K562 (cell line): ENCODE results near the gene EYA4. TPM values are rescaled to one million over a fixed set of nuclear protein-coding genes. Genes with fewer than 3 reads are reported as not detected.

Experiments used
- ATAC-seq: fragments of 200-7000 bp; cut with Tn5 transposase; 3 replicates; pipeline ENCODE4 v1.9.1; 2020; ENCODE audit warnings: moderate library complexity
- BruUV-seq: library from RNA; stranded (reverse); fragments of 400-500 nt; replicated peaks from 2 replicates; lab custom pipeline; 2021; lab: Mats Ljungman, UMichigan
- CTCF ChIA-PET: fragments of 300-600 bp; formaldehyde crosslinking; extraction: SDS; loops from one replicate; lab custom pipeline; 2021; ENCODE audit warnings: low intra/inter-chr PET ratio; lab: Yijun Ruan, JAX
- POLR2A ChIA-PET: fragments of 300-600, 350-650 bp; sonication (Branson Sonifier 250); formaldehyde crosslinking; extraction: SDS; loops from one replicate; lab custom pipeline; 2021; ENCODE audit warnings: antibody characterized with exemption, inconsistent platforms; lab: Yijun Ruan, JAX
- DNase-seq, 4 experiments: peaks; one replicate each; pipeline versions ENCODE4 v3.0.0 to v3.0.0-alpha.2; 2011 to 2018; ENCODE audit warnings: low spot score in 3 of 4, mixed read lengths in 3 of 4; ENCODE audit errors: extremely low read depth in 1 of 4
- FAIRE-seq: peaks from 2 replicates; lab custom pipeline; 2011; peaks lifted over from hg19 to GRCh38; lab: Jason Lieb, UNC
- H2AFZ ChIP-seq: 2 replicates; pipeline ENCODE4 v1.6.0; 2011; ENCODE audit warnings: low read depth, low read length, control low read depth, inconsistent platforms
- H3K27ac ChIP-seq: fragments of 200-600 bp; 3 replicates; pipeline ENCODE4 v1.8.0; 2011; ENCODE audit warnings: low read depth, mild to moderate bottlenecking, control low read depth, inconsistent platforms, low read length, moderate library complexity, mixed read lengths; ENCODE audit errors: extremely low read depth
- H3K27me3 ChIP-seq, 2 experiments: fragments of 300-600 bp in 1 of 2; 2 replicates in 1 of 2; 3 replicates in 1 of 2; pipeline versions ENCODE4 v1.6.0 to v1.8.0; 2011; ENCODE audit warnings: inconsistent platforms in 2 of 2, low read length in 2 of 2, mild to moderate bottlenecking in 1 of 2, mixed read lengths in 1 of 2, moderate library complexity in 1 of 2; ENCODE audit not compliant: control insufficient read depth in 2 of 2, insufficient read depth in 2 of 2
- H3K36me3 ChIP-seq: fragments of 300-600 bp; 3 replicates; pipeline ENCODE4 v1.8.0; 2011; ENCODE audit warnings: mild to moderate bottlenecking, low read length, inconsistent platforms; ENCODE audit not compliant: control insufficient read depth, insufficient read depth
- H3K4me1 ChIP-seq, 2 experiments: fragments of 200-600 bp in 1 of 2; replicated peaks in 1 of 2; 2 replicates in 1 of 2; 3 replicates in 1 of 2; pipeline versions ENCODE4 v1.5.1 to v1.8.0; 2011; ENCODE audit warnings: inconsistent platforms in 2 of 2, low read length in 2 of 2, mild to moderate bottlenecking in 1 of 2, mixed read lengths in 1 of 2, moderate library complexity in 1 of 2; ENCODE audit not compliant: control insufficient read depth in 2 of 2, insufficient read depth in 2 of 2
- H3K4me2 ChIP-seq: 2 replicates; pipeline ENCODE4 v1.6.1; 2011; ENCODE audit warnings: low read length, control low read depth, inconsistent platforms, mixed read lengths; ENCODE audit not compliant: insufficient read depth
- H3K4me3 ChIP-seq: fragments of 200-600 bp; sonication (generic), shearing (Covaris generic); 2 replicates; pipeline ENCODE4 v1.5.1; 2016; ENCODE audit warnings: control low read depth, inconsistent platforms
- H3K79me2 ChIP-seq: fragments of 200-600 bp; 3 replicates; pipeline ENCODE4 v1.8.0; 2011; ENCODE audit warnings: low read length, inconsistent platforms; ENCODE audit not compliant: control insufficient read depth, insufficient read depth
- H3K9ac ChIP-seq, 2 experiments: 2 replicates each; pipeline versions ENCODE4 v1.6.0 to v1.6.1; 2011; ENCODE audit warnings: low read depth in 2 of 2, low read length in 2 of 2, control low read depth in 1 of 2, inconsistent platforms in 1 of 2, mild to moderate bottlenecking in 1 of 2, mixed read lengths in 1 of 2; ENCODE audit not compliant: insufficient read depth in 1 of 2
- H3K9me1 ChIP-seq: one replicate; pipeline ENCODE4 v1.6.0; 2011; ENCODE audit warnings: inconsistent platforms, mild to moderate bottlenecking, low read length, moderate library complexity; ENCODE audit not compliant: control insufficient read depth, insufficient read depth
- H3K9me3 ChIP-seq: replicated peaks from 2 replicates; pipeline ENCODE4 v1.5.1; 2011; ENCODE audit warnings: low read depth, low read length, inconsistent platforms; ENCODE audit not compliant: control insufficient read depth, insufficient read depth
- H4K20me1 ChIP-seq: replicated peaks from 2 replicates; pipeline ENCODE4 v1.6.1; 2011; ENCODE audit warnings: low read length, inconsistent platforms, mixed read lengths; ENCODE audit not compliant: control insufficient read depth, insufficient read depth
- ETS2 ChIP-seq: IDR thresholded peaks from 2 replicates; pipeline ENCODE4 v1.6.1; 2016; ENCODE audit warnings: borderline replicate concordance, missing genetic modification characterization, mild to moderate bottlenecking, moderate library complexity, missing compliant biosample characterization; ENCODE audit not compliant: poor library complexity, severe bottlenecking
- HMG20A ChIP-seq: fragments of 450-650 bp; formaldehyde crosslinking; conservative IDR thresholded peaks from 2 replicates; pipeline ENCODE4 v1.4.0; 2020; ENCODE audit warnings: mild to moderate bottlenecking, mixed read lengths
- SOX6 ChIP-seq: fragments of 450-650 bp; IDR thresholded peaks from 2 replicates; pipeline ENCODE4 v1.6.1; 2014; ENCODE audit warnings: mild to moderate bottlenecking
- WGBS: fragments of 100-300 bp; shearing (Covaris generic); methylation state at CpG from one replicate; pipeline ENCODE4 v1.1.6; 2016; ENCODE audit warnings: low coverage, mixed read lengths; ENCODE audit not compliant: insufficient coverage; ENCODE audit errors: missing lambda C conversion rate; 5-methylcytosine and 5-hydroxymethylcytosine counted together
- in situ Hi-C: fragments of 300-500 bp; cut with MboI; formaldehyde crosslinking; loops from 4 replicates; pipeline ENCODE4 v1.15.0; 2018; ENCODE audit warnings: inconsistent platforms, mixed read lengths
- intact Hi-C: fragments of 100-400 bp; cut with micrococcal nuclease; formaldehyde crosslinking; loops from 2 replicates; pipeline ENCODE4 v1.14.2; 2022
- polyA plus RNA-seq, 8 experiments: library from polyadenylated mRNA; depleted of rRNA in 4 of 8; stranded (reverse) in 5 of 8; unstranded in 3 of 8; fragments of >200 nt; fragmentation: Nextera tagmentation in 2 of 8; fragmentation: Illumina TruSeq in 1 of 8; extraction: Ambion mirVana in 2 of 8; extraction: Trizol in 1 of 8; gene quantifications; 2 replicates each; pipeline versions ENCODE4 v1.2.1 to v1.2.3, GENCODE V29; 2011 to 2014; ENCODE audit warnings: inconsistent platforms in 1 of 8, missing spikeins in 1 of 8
- total RNA-seq, 7 experiments: library from RNA; depleted of rRNA in 6 of 7; stranded (reverse); fragments of >200 nt in 6 of 7; fragmentation: Illumina TruSeq in 2 of 7; extraction: Trizol in 2 of 7; gene quantifications; 2 replicates each; pipeline versions ENCODE4 v1.2.1 to v1.2.3, GENCODE V29; 2011 to 2021; ENCODE audit warnings: low replicate concordance in 1 of 7
- TF ChIP-seq, protein P1 (sequence below): sonication (generic); formaldehyde crosslinking; IDR thresholded peaks from 2 replicates; pipeline ENCODE4 v1.8.0; 2022; ENCODE audit warnings: missing genetic modification reagents, mild to moderate bottlenecking, borderline replicate concordance

Gene EYA4
- total and polyA plus RNA-seq, 9 of the 15 experiments (the other 6 are each of a cell fraction or from before 2014, with no cell fraction given), result 0.03 to 0.04 TPM; not detected in 7

- in situ Hi-C loops, result no loop called here
Observed at GRCh38 chr6:133343220-133343619, 102.1 kb downstream of the EYA4 start.

More at GRCh38 chr6:133343220-133343619, 102.1 kb downstream of the EYA4 start:
- WGBS, result no CpG with 5 or more reads among the region's 3 CpGs
- Histone ChIP-seq H3K9me1 (no peaks in the 10 kb centered on the region), H3K4me2 (no peak overlapping the region), H3K4me1 (no peaks in the 10 kb centered on the region), H3K4me3 (no peak overlapping the region), H2AFZ (no peak overlapping the region), H3K9me3 (peaks cover 6% of the 10 kb centered on the region; the same call in 1 of the 2 replicates), H3K79me2 (no peaks in the 10 kb centered on the region), H3K27ac (no peak overlapping the region), H4K20me1 (no peaks in the 10 kb centered on the region), H3K9ac (no peak overlapping the region), H3K27me3 (no peaks in the 10 kb centered on the region), H3K36me3 (no peaks in the 10 kb centered on the region)
- TF ChIP-seq ETS2 (no peak), SOX6 (no peak), HMG20A (CRISPR knock-in tag) (no peak)
- TF ChIP-seq, protein P1, sequence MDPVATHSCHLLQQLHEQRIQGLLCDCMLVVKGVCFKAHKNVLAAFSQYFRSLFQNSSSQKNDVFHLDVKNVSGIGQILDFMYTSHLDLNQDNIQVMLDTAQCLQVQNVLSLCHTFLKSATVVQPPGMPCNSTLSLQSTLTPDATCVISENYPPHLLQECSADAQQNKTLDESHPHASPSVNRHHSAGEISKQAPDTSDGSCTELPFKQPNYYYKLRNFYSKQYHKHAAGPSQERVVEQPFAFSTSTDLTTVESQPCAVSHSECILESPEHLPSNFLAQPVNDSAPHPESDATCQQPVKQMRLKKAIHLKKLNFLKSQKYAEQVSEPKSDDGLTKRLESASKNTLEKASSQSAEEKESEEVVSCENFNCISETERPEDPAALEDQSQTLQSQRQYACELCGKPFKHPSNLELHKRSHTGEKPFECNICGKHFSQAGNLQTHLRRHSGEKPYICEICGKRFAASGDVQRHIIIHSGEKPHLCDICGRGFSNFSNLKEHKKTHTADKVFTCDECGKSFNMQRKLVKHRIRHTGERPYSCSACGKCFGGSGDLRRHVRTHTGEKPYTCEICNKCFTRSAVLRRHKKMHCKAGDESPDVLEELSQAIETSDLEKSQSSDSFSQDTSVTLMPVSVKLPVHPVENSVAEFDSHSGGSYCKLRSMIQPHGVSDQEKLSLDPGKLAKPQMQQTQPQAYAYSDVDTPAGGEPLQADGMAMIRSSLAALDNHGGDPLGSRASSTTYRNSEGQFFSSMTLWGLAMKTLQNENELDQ (CRISPR knock-in tag), result no peak
- ChIA-PET CTCF (no interaction called here), POLR2A (no interaction called here)
- ATAC-seq, result no peak
- no TSS peak for BruUV-seq
- no peak for DNase-seq
- FAIRE-seq, result no peak
- intact Hi-C loops, result no loop called here
